Measurements from ENCODE around the gene CACNA1C.

CACNA1C gene

GRCh38 chr12:2138871-2139308 is 86.1 kb downstream of the CACNA1C start:
- no peaks in the 10 kb centered on the region for H3K27me3 ChIP-seq
- no peaks in the 10 kb centered on the region for H3K36me3 ChIP-seq
- H3K9me3 ChIP-seq = no peaks in the 10 kb centered on the region
- H3K4me3 ChIP-seq (ENCODE audit: low read depth, low read length) = no peak overlapping the region
- no peaks in the 10 kb centered on the region for H3K4me1 ChIP-seq
- no peak for DNase-seq
- TF ChIP-seq CTCF (IDR thresholded peaks at IDR 0.05; ENCODE audit: low read depth, low read length) = no peak

- no peak for TF ChIP-seq CTCF (IDR thresholded peaks at IDR 0.05; ENCODE audit: low read depth, low read length)
- H3K4me1 ChIP-seq = no peaks in the 10 kb centered on the region
- no peaks in the 10 kb centered on the region for H3K9me3 ChIP-seq
- peaks cover 1% of the 10 kb centered on the region for H3K27me3 ChIP-seq
- no peaks in the 10 kb centered on the region for H3K36me3 ChIP-seq
- no peak for DNase-seq
- no peak overlapping the region for H3K4me3 ChIP-seq (ENCODE audit: low read depth, low read length)
These were observed 86.9 kb downstream of the CACNA1C start for GRCh38 chr12:2139651-2140050.

- Histone ChIP-seq H3K27me3 (peaks cover 14% of the 10 kb centered on the region), H3K4me3 (ENCODE audit: low read depth, low read length) (no peak overlapping the region), H3K4me1 (no peaks in the 10 kb centered on the region), H3K36me3 (no peaks in the 10 kb centered on the region), H3K9me3 (no peaks in the 10 kb centered on the region)
- no peak for DNase-seq
- TF ChIP-seq CTCF (IDR thresholded peaks at IDR 0.05; ENCODE audit: low read depth, low read length) = no peak
These were observed 88.2 kb downstream of the CACNA1C start for GRCh38 chr12:2140858-2141519.

GRCh38 chr12:2142068-2142467 is 89.3 kb downstream of the CACNA1C start:
- no peaks in the 10 kb centered on the region for H3K9me3 ChIP-seq
- no peak for DNase-seq
- H3K4me3 ChIP-seq (ENCODE audit: low read depth, low read length) = no peak overlapping the region
- TF ChIP-seq CTCF (IDR thresholded peaks at IDR 0.05; ENCODE audit: low read depth, low read length) = no peak
- peaks cover 14% of the 10 kb centered on the region for H3K27me3 ChIP-seq
- H3K36me3 ChIP-seq = no peaks in the 10 kb centered on the region
- H3K4me1 ChIP-seq = no peaks in the 10 kb centered on the region

GRCh38 chr12:2144951-2145350 is 92.2 kb downstream of the CACNA1C start:
- Histone ChIP-seq H3K9me3 (no peaks in the 10 kb centered on the region), H3K27me3 (peaks cover 14% of the 10 kb centered on the region), H3K4me3 (ENCODE audit: low read depth, low read length) (no peak overlapping the region), H3K36me3 (no peaks in the 10 kb centered on the region), H3K4me1 (no peaks in the 10 kb centered on the region)
- DNase-seq = no peak
- TF ChIP-seq CTCF (IDR thresholded peaks at IDR 0.05; ENCODE audit: low read depth, low read length) = no peak

GRCh38 chr12:2145433-2145998 is 92.7 kb downstream of the CACNA1C start:
- Histone ChIP-seq H3K27me3 (peaks cover 14% of the 10 kb centered on the region), H3K9me3 (no peaks in the 10 kb centered on the region), H3K4me3 (ENCODE audit: low read depth, low read length) (no peak overlapping the region), H3K36me3 (no peaks in the 10 kb centered on the region), H3K4me1 (no peaks in the 10 kb centered on the region)
- no peak for TF ChIP-seq CTCF (IDR thresholded peaks at IDR 0.05; ENCODE audit: low read depth, low read length)
- no peak for DNase-seq
